IMR-90 (cell line): ENCODE data around the gene RAPSN. TPM values are rescaled to one million over a fixed set of nuclear protein-coding genes. Genes with fewer than 3 reads are reported as not detected.

Experiments used
- ATAC-seq: fragments of 200-7000 bp; cut with Tn5 transposase; 2 replicates; pipeline ENCODE4 v1.9.1; 2020; ENCODE audit warnings: low read depth, mild to moderate bottlenecking, moderate library complexity
- BruUV-seq: library from RNA; stranded (reverse); fragments of 400-500 nt; replicated peaks from 2 replicates; lab custom pipeline; 2021; lab: Mats Ljungman, UMichigan
- CTCF ChIA-PET: fragments of 300-600 bp; formaldehyde crosslinking; extraction: SDS; loops from one replicate; lab custom pipeline; 2021; ENCODE audit warnings: antibody characterized with exemption; lab: Yijun Ruan, JAX
- POLR2A ChIA-PET: fragments of 300-600 bp; sonication (Branson Sonifier 250); formaldehyde crosslinking; loops from one replicate; lab custom pipeline; 2022; ENCODE audit warnings: antibody characterized with exemption; ENCODE audit not compliant: unreplicated experiment; lab: Charles Lee
- DNase-seq: peaks from one replicate; pipeline ENCODE4 v3.0.0; 2013
- H2AFZ ChIP-seq: replicated peaks from 2 replicates; pipeline ENCODE3; 2013; ENCODE audit warnings: low read length, mild to moderate bottlenecking; ENCODE audit not compliant: poor library complexity
- H2AK5ac ChIP-seq: 2 replicates; pipeline ENCODE4 v1.6.1; 2013; ENCODE audit warnings: low read depth, low read length, inconsistent platforms
- H2AK9ac ChIP-seq: replicated peaks from 2 replicates; pipeline ENCODE3; 2013; ENCODE audit warnings: mild to moderate bottlenecking, low read depth, low read length, moderate library complexity; ENCODE audit not compliant: poor library complexity
- H2BK120ac ChIP-seq: 2 replicates; pipeline ENCODE4 v1.6.1; 2013; ENCODE audit warnings: low read depth, low read length, inconsistent platforms
- H2BK15ac ChIP-seq: 3 replicates; pipeline ENCODE4 v1.6.1; 2013; ENCODE audit warnings: low read depth, low read length, inconsistent platforms
- H2BK20ac ChIP-seq: 2 replicates; pipeline ENCODE4 v1.6.1; 2013; ENCODE audit warnings: low read depth, mild to moderate bottlenecking, inconsistent platforms, low read length, moderate library complexity
- H2BK5ac ChIP-seq: 2 replicates; pipeline ENCODE4 v1.6.1; 2013; ENCODE audit warnings: mild to moderate bottlenecking, low read depth, low read length, inconsistent platforms; ENCODE audit not compliant: poor library complexity, severe bottlenecking
- H3K14ac ChIP-seq: replicated peaks from 2 replicates; pipeline ENCODE4 v1.6.1; 2013; ENCODE audit warnings: low read depth, low read length, inconsistent platforms
- H3K18ac ChIP-seq: 2 replicates; pipeline ENCODE4 v1.6.1; 2013; ENCODE audit warnings: low read depth, low read length, control low read depth
- H3K23ac ChIP-seq: 2 replicates; pipeline ENCODE4 v1.6.1; 2013; ENCODE audit warnings: low read depth, low read length, inconsistent platforms
- H3K27ac ChIP-seq: 2 replicates; pipeline ENCODE4 v1.5.1; 2013; ENCODE audit warnings: mild to moderate bottlenecking, control low read depth, low read length; ENCODE audit not compliant: insufficient read depth
- H3K27me3 ChIP-seq: 2 replicates; pipeline ENCODE4 v1.6.1; 2013; ENCODE audit warnings: low read length; ENCODE audit not compliant: control insufficient read depth, insufficient read depth
- H3K36me3 ChIP-seq: 2 replicates; pipeline ENCODE4 v1.6.1; 2013; ENCODE audit warnings: low read length, mixed read lengths; ENCODE audit not compliant: control insufficient read depth, insufficient read depth
- H3K4ac ChIP-seq: 2 replicates; pipeline ENCODE4 v1.6.1; 2013; ENCODE audit warnings: low read depth, low read length, inconsistent platforms
- H3K4me1 ChIP-seq: 2 replicates; pipeline ENCODE4 v1.6.1; 2013; ENCODE audit warnings: low read length, mixed read lengths; ENCODE audit not compliant: control insufficient read depth, insufficient read depth
- H3K4me2 ChIP-seq: 2 replicates; pipeline ENCODE4 v1.6.1; 2013; ENCODE audit warnings: low read depth, mild to moderate bottlenecking, control low read depth, low read length, moderate library complexity
- H3K4me3 ChIP-seq: 2 replicates; pipeline ENCODE4 v1.5.1; 2013; ENCODE audit warnings: low read depth, mild to moderate bottlenecking, control low read depth, low read length, moderate library complexity; ENCODE audit not compliant: insufficient read depth
- H3K56ac ChIP-seq: 2 replicates; pipeline ENCODE4 v1.6.1; 2013; ENCODE audit warnings: low read length, inconsistent platforms; ENCODE audit not compliant: insufficient read depth; ENCODE audit errors: extremely low read depth
- H3K79me1 ChIP-seq, 2 experiments: 2 replicates each; pipeline ENCODE4 v1.6.1; 2013; ENCODE audit warnings: low read length in 2 of 2, inconsistent platforms in 1 of 2, low read depth in 1 of 2
- H3K9ac ChIP-seq: 2 replicates; pipeline ENCODE4 v1.6.1; 2013; ENCODE audit warnings: low read depth, low read length, control low read depth
- H3K9me1 ChIP-seq: 2 replicates; pipeline ENCODE4 v1.6.1; 2013; ENCODE audit warnings: low read length, inconsistent platforms; ENCODE audit not compliant: insufficient read depth
- H3K9me3 ChIP-seq: 2 replicates; pipeline ENCODE4 v1.6.1; 2013; ENCODE audit warnings: low read length; ENCODE audit not compliant: control insufficient read depth, insufficient read depth
- H4K20me1 ChIP-seq: 2 replicates; pipeline ENCODE4 v1.6.1; 2013; ENCODE audit warnings: low read length, inconsistent platforms; ENCODE audit not compliant: insufficient read depth
- H4K5ac ChIP-seq: 2 replicates; pipeline ENCODE4 v1.6.1; 2013; ENCODE audit warnings: mild to moderate bottlenecking, low read depth, low read length, control low read depth
- H4K8ac ChIP-seq, 2 experiments: 2 replicates each; pipeline ENCODE4 v1.6.1; 2013; ENCODE audit warnings: low read depth in 2 of 2, low read length in 2 of 2, control low read depth in 1 of 2, inconsistent platforms in 1 of 2
- H4K91ac ChIP-seq: 2 replicates; pipeline ENCODE4 v1.6.1; 2013; ENCODE audit warnings: low read depth, low read length, inconsistent platforms; ENCODE audit not compliant: insufficient read depth
- BHLHE40 ChIP-seq: fragments of 150-350 bp; IDR thresholded peaks from 2 replicates; pipeline ENCODE4 v1.6.1; 2016; ENCODE audit warnings: mild to moderate bottlenecking, low read depth, low read length
- CEBPB ChIP-seq: IDR thresholded peaks from 2 replicates; pipeline ENCODE4 v1.6.1; 2012; ENCODE audit warnings: low read depth, low read length, improper control_type of control experiment
- CHD1 ChIP-seq: IDR thresholded peaks from 2 replicates; pipeline ENCODE4 v1.6.1; 2012; ENCODE audit warnings: low read depth, low read length, improper control_type of control experiment
- MAZ ChIP-seq: IDR thresholded peaks from 2 replicates; pipeline ENCODE4 v1.6.1; 2012; ENCODE audit warnings: low read depth, mild to moderate bottlenecking, low read length, improper control_type of control experiment, moderate library complexity, borderline replicate concordance
- MXI1 ChIP-seq: IDR thresholded peaks from 2 replicates; pipeline ENCODE4 v1.6.1; 2012; ENCODE audit warnings: low read depth, mild to moderate bottlenecking, low read length, moderate library complexity, borderline replicate concordance
- NFE2L2 ChIP-seq: fragments of 150-350 bp; IDR thresholded peaks from 2 replicates; pipeline ENCODE4 v1.6.1; 2016; ENCODE audit warnings: low read depth, mild to moderate bottlenecking, low read length
- POLR2A ChIP-seq: IDR thresholded peaks from 2 replicates; pipeline ENCODE4 v1.6.1; 2012; ENCODE audit warnings: mild to moderate bottlenecking, low read depth, low read length
- RAD21 ChIP-seq: IDR thresholded peaks from 2 replicates; pipeline ENCODE4 v1.6.1; 2012; ENCODE audit warnings: low read length, improper control_type of control experiment
- RCOR1 ChIP-seq: IDR thresholded peaks from 2 replicates; pipeline ENCODE4 v1.6.1; 2012; ENCODE audit warnings: mild to moderate bottlenecking, low read length, improper control_type of control experiment; ENCODE audit not compliant: insufficient replicate concordance
- RFX5 ChIP-seq: IDR thresholded peaks from 2 replicates; pipeline ENCODE4 v1.8.0; 2012; ENCODE audit warnings: low read depth, mild to moderate bottlenecking, low read length, moderate library complexity
- SMC3 ChIP-seq: fragments of 150-350 bp; IDR thresholded peaks from 2 replicates; pipeline ENCODE4 v1.6.1; 2016; ENCODE audit warnings: low read depth, mild to moderate bottlenecking, antibody characterized with exemption, low read length, moderate library complexity
- WGBS, 2 experiments: methylation state at CpG; one replicate each; pipeline versions ENCODE4 v1.1.5 to v1.1.7; 2013; ENCODE audit warnings: missing lambda C conversion rate in 2 of 2; ENCODE audit not compliant: insufficient read length in 1 of 2; ENCODE audit errors: extremely low coverage in 2 of 2; 5-methylcytosine and 5-hydroxymethylcytosine counted together
- dilution Hi-C: fragments of 300-500 bp; cut with HindIII; formaldehyde crosslinking; loops from one replicate; pipeline ENCODE4 v1.14.3; 2018; ENCODE audit warnings: low sequenced_read_pairs; ENCODE audit not compliant: unreplicated experiment
- in situ Hi-C: fragments of 300-500 bp; cut with MboI; formaldehyde crosslinking; loops from 3 replicates; pipeline ENCODE4 v1.14.3; 2019; ENCODE audit warnings: low sequenced_read_pairs, inconsistent platforms, mixed read lengths
- intact Hi-C: fragments of 100-400 bp; cut with micrococcal nuclease; formaldehyde crosslinking; loops from 2 replicates; pipeline ENCODE4 v1.10.0; 2022
- polyA plus RNA-seq, 3 experiments: library from polyadenylated mRNA; depleted of rRNA; stranded (reverse); fragments of >200 nt; gene quantifications; 2 replicates each; pipeline ENCODE4 v1.2.3, GENCODE V29; 2012; ENCODE audit warnings: low replicate concordance in 1 of 3
- total RNA-seq: library from RNA; depleted of rRNA; stranded (reverse); fragments of >200 nt; gene quantifications from 2 replicates; pipeline ENCODE4 v1.2.3, GENCODE V29; 2012
- TF ChIP-seq, protein P1 (sequence below): fragments of 150-350 bp; IDR thresholded peaks from 2 replicates; pipeline ENCODE4 v1.6.1; 2016; ENCODE audit warnings: low read depth, mild to moderate bottlenecking, low read length, moderate library complexity, borderline replicate concordance

RAPSN gene
- total and polyA plus RNA-seq, 2 of the 4 experiments (the other 2 are of a cell fraction): 0.03 TPM; not detected in 1

DNA sequence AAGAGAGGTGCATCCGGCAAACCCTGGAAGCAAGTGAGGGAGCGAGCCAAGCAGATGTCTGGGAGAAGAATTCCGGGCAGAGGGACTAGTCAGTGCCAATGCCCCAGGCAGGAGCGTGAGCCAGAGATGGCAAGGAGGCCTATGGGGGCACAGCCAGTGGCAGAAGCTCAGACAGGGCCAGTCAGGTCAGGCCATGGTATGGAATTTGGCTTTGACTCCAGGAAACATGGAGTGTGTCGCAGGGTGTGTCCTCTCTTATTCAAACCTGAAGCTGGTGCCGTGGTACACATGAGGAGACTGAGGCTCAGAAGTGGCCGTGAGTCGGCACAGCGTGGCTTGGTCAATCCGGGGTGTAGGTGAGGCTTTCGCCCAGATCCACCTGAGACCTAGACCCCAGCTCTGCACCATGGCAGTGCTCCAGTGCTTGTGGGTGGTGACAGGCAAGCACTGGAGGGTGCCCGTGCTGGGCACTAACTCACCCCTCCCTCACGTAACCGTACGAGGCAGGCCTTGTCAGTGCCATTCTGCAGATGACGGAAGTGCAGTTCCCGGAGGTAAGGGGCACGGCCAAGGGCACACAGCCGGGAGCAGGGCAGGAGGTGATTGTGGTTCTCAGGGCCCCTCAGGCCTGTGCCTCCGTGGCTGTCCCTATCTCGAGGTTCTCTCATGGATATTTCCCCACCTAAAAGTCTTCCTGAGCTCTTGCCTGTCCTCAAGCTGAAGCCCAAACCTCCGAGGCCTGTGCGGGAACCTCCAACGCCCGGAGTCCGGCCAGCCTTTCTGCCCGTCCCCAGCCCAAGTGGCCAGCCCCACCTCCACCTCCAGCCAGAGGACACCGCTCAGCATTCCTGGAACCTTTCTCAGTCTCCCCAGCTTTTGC, 60.0 kb downstream of the RAPSN start (continued):
- TF ChIP-seq, protein P1, sequence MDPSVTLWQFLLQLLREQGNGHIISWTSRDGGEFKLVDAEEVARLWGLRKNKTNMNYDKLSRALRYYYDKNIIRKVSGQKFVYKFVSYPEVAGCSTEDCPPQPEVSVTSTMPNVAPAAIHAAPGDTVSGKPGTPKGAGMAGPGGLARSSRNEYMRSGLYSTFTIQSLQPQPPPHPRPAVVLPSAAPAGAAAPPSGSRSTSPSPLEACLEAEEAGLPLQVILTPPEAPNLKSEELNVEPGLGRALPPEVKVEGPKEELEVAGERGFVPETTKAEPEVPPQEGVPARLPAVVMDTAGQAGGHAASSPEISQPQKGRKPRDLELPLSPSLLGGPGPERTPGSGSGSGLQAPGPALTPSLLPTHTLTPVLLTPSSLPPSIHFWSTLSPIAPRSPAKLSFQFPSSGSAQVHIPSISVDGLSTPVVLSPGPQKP: no peak

DNA sequence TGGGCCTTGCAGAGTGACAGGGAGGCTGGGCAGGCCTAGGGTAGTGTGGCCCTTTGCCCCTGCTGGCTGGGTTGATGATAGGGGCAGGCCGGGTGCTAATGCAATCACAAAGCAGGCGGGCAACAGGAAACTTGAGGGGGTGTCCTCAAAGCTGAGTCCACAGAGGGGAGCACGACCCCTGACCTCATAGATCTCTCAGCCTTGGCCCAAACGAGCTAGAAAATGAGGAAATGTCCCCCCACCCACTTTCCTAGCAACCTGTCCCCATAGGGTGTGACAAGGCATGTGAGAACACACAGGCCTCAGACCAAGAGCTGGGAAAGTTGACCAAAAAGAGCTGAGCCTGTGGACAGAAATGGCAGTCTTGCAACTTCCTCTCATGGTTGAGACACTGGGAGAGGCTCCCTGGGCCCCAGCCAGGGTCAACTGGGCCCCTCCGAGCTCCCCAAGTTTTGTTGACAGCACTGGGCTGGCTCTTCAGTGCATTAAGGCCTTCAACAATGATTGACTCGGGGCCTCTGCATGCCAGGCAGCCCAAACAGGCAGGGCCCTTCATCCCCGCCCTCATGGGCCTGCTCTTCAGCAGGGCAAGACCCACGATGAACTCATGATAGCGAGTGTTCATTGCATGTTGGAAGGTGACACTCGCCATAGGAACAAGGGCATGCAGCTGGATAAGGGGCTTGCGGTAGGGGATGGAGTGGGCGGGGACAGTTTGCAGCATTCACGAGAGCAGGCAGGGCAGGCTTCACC, 60.8 kb downstream of the RAPSN start:
- intact Hi-C loops (no loop called here), dilution Hi-C loops (no loop called here), in situ Hi-C loops (no loop called here)
- H3K27ac ChIP-seq: no peak overlapping the region
- no peaks in the 10 kb centered on the region; the same call in 1 of the 2 replicates for H3K4me1 ChIP-seq
- no peak overlapping the region for H2BK5ac ChIP-seq
- H2BK20ac ChIP-seq: no peak overlapping the region
- no peak overlapping the region for H3K14ac ChIP-seq
- H3K56ac ChIP-seq: no peak overlapping the region
- no peak overlapping the region for H3K23ac ChIP-seq
- ChIA-PET CTCF (interaction anchor here (0.6 to 1.4 kb wide), 3 partner anchors 14 to 168 kb away, joined by 5 to 8 read pairs (median 6); no protein-coding TSS in a partner anchor), POLR2A (no interaction called here)
- no peak overlapping the region for H2AK9ac ChIP-seq
- no peak overlapping the region for H4K8ac ChIP-seq
- no TSS peak for BruUV-seq
- H3K18ac ChIP-seq: no peak overlapping the region
- H3K27me3 ChIP-seq: peaks cover 2% of the 10 kb centered on the region; the same call in 1 of the 2 replicates
- no peaks in the 10 kb centered on the region for H3K9me3 ChIP-seq
- H3K4me3 ChIP-seq: no peak overlapping the region
- no peak overlapping the region for H2BK120ac ChIP-seq
- H2AK5ac ChIP-seq: no peak overlapping the region
- no peak overlapping the region for H3K9ac ChIP-seq
- WGBS, 2 experiments: 70% methylated on average over 6 of the region's 13 CpGs; no CpG with 5 or more reads in 1 of the 2 experiments
- ATAC-seq: no peak
- H3K9me1 ChIP-seq: no peaks in the 10 kb centered on the region
- H4K5ac ChIP-seq: no peak overlapping the region
- H3K4me2 ChIP-seq: no peak overlapping the region
- no peak overlapping the region for H2AFZ ChIP-seq
- no peak overlapping the region for H2BK15ac ChIP-seq
- no peak for DNase-seq
- no peaks in the 10 kb centered on the region for H3K79me1 ChIP-seq
- H4K91ac ChIP-seq: no peak overlapping the region
- H3K4ac ChIP-seq: no peak overlapping the region
- H3K36me3 ChIP-seq: no peaks in the 10 kb centered on the region
- no peaks in the 10 kb centered on the region for H4K20me1 ChIP-seq
- TF ChIP-seq SMC3: no peak
- TF ChIP-seq MAZ: no peak
- no peak for TF ChIP-seq RCOR1
- no peak for TF ChIP-seq POLR2A
- no peak for TF ChIP-seq NFE2L2
- TF ChIP-seq BHLHE40: no peak
- no peak for TF ChIP-seq RFX5
- no peak for TF ChIP-seq MXI1
- TF ChIP-seq CHD1: no peak
- TF ChIP-seq, protein P1: no peak
- TF ChIP-seq CEBPB: no peak
- TF ChIP-seq RAD21: no peak
